ENCODE measurements around the gene TMC2.
A peak's percentile ranks its signal among the peaks of the same experiment; 100 is the strongest.
"Not testable (repeated sequence)": the region's sequence is repeated elsewhere in the genome, so short reads cannot be mapped to it uniquely, and the experiment has no call there.

The TMC2 gene

GRCh38 chr20:2536560-2536986, at the start of gene TMC2:
Gene TMC2 (plus strand): TSS chr20:2536573. CDS start chr20:2536622, 49 bp downstream.
- DNase-seq (ENCODE audit: low read depth): no peak

GRCh38 chr20:2502808-2503384, 33.5 kb upstream of the TMC2 start:
- DNase-seq (ENCODE audit: low read depth): not testable (repeated sequence)

GRCh38 chr20:2504803-2505202, 31.6 kb upstream of the TMC2 start:
- not testable (repeated sequence) for DNase-seq (ENCODE audit: low read depth)

GRCh38 chr20:2506426-2506825, 29.9 kb upstream of the TMC2 start:
- DNase-seq (ENCODE audit: low read depth): not testable (repeated sequence)

GRCh38 chr20:2507464-2507863, 28.9 kb upstream of the TMC2 start:
- no peak for DNase-seq (ENCODE audit: low read depth)

GRCh38 chr20:2507875-2508630, 28.3 kb upstream of the TMC2 start:
- DNase-seq (ENCODE audit: low read depth): no peak

GRCh38 chr20:2508631-2509467, 27.5 kb upstream of the TMC2 start, which contains the start of gene ZNF343:
Gene ZNF343 (minus strand): TSS chr20:2508915. CDS start chr20:2493895, 15,020 bp downstream.
- DNase-seq (ENCODE audit: low read depth): peak; percentile 75

GRCh38 chr20:2509468-2509781, 26.9 kb upstream of the TMC2 start:
- DNase-seq (ENCODE audit: low read depth): no peak

GRCh38 chr20:2509794-2510193, 26.6 kb upstream of the TMC2 start:
- no peak for DNase-seq (ENCODE audit: low read depth)

- DNase-seq (ENCODE audit: low read depth): no peak
Observed at GRCh38 chr20:2515203-2515602, 21.2 kb upstream of the TMC2 start.

GRCh38 chr20:2516399-2516798, 20.0 kb upstream of the TMC2 start:
- no peak for DNase-seq (ENCODE audit: low read depth)

- DNase-seq (ENCODE audit: low read depth): no peak
Observed at GRCh38 chr20:2518096-2518495, 18.3 kb upstream of the TMC2 start.

GRCh38 chr20:2518558-2518957, 17.8 kb upstream of the TMC2 start:
- DNase-seq (ENCODE audit: low read depth): no peak

- DNase-seq (ENCODE audit: low read depth): no peak
Observed at GRCh38 chr20:2519115-2519809, 17.1 kb upstream of the TMC2 start.

GRCh38 chr20:2520617-2521016, 15.8 kb upstream of the TMC2 start:
- DNase-seq (ENCODE audit: low read depth): no peak

- DNase-seq (ENCODE audit: low read depth): no peak
Observed at GRCh38 chr20:2521369-2522305, 14.7 kb upstream of the TMC2 start.

- not testable (repeated sequence) for DNase-seq (ENCODE audit: low read depth)
Observed at GRCh38 chr20:2522826-2523429, 13.4 kb upstream of the TMC2 start.

GRCh38 chr20:2523919-2524708, 12.3 kb upstream of the TMC2 start:
- peak; percentile 49 for DNase-seq (ENCODE audit: low read depth)

GRCh38 chr20:2524709-2525506, 11.5 kb upstream of the TMC2 start:
- no peak for DNase-seq (ENCODE audit: low read depth)

Data from stromal cell of bone marrow (primary cell).